H1 (cell line): ENCODE data around the gene LRFN3.

Experiments used
- CBX8 ChIP-seq: fragments of 300-800, 300-1000 bp; sonication (generic); IDR thresholded peaks from 2 replicates; pipeline ENCODE4 v1.7.1; 2016; ENCODE audit warnings: low read depth, low read length, borderline replicate concordance
- EP300 ChIP-seq, 2 experiments: IDR thresholded peaks; 1 replicate in 1 of 2; 2 replicates in 1 of 2; pipeline ENCODE4 v1.6.1; 2011 to 2012; ENCODE audit warnings: low read depth in 2 of 2, low read length in 2 of 2, mild to moderate bottlenecking in 2 of 2, borderline replicate concordance in 1 of 2, inconsistent platforms in 1 of 2, moderate library complexity in 1 of 2
- GTF2F1 ChIP-seq: IDR thresholded peaks from 2 replicates; pipeline ENCODE4 v1.6.1; 2012; ENCODE audit warnings: low read depth, low read length, improper control_type of control experiment, borderline replicate concordance
- JUND ChIP-seq: IDR thresholded peaks from 2 replicates; pipeline ENCODE4 v1.6.1; 2011; ENCODE audit warnings: mild to moderate bottlenecking, improper control_type of control experiment, low read length
- KDM5A ChIP-seq: fragments of 200-600 bp; IDR thresholded peaks from 2 replicates; pipeline ENCODE4 v1.7.1; 2012; ENCODE audit warnings: mild to moderate bottlenecking, low read length, inconsistent platforms, mixed read lengths
- PHF8 ChIP-seq: fragments of 200-600 bp; sonication (generic); conservative IDR thresholded peaks from 2 replicates; pipeline ENCODE4 v1.7.1; 2012; ENCODE audit warnings: low read depth, mild to moderate bottlenecking, inconsistent platforms, low read length, moderate library complexity
- POLR2A ChIP-seq, 2 experiments: IDR thresholded peaks; 1 replicate in 1 of 2; 2 replicates in 1 of 2; pipeline ENCODE4 v1.6.1; 2011; ENCODE audit warnings: low read depth in 2 of 2, low read length in 2 of 2, mild to moderate bottlenecking in 2 of 2; ENCODE audit errors: control extremely low read depth in 1 of 2
- POLR2AphosphoS5 ChIP-seq: IDR thresholded peaks from 2 replicates; pipeline ENCODE4 v1.6.1; 2011; ENCODE audit warnings: low read depth, low read length
- RAD21 ChIP-seq, 2 experiments: IDR thresholded peaks in 1 of 2; conservative IDR thresholded peaks in 1 of 2; 2 replicates each; pipeline ENCODE4 v1.6.1; 2011; ENCODE audit warnings: low read depth in 2 of 2, low read length in 2 of 2, improper control_type of control experiment in 1 of 2, inconsistent platforms in 1 of 2, mild to moderate bottlenecking in 1 of 2, moderate library complexity in 1 of 2
- RNF2 ChIP-seq: fragments of 200-900, 300-1000 bp; sonication (generic); IDR thresholded peaks from 2 replicates; pipeline ENCODE4 v1.7.1; 2016; ENCODE audit warnings: borderline replicate concordance, low read depth, mild to moderate bottlenecking, antibody characterized with exemption, low read length; ENCODE audit not compliant: poor library complexity, severe bottlenecking; ENCODE audit errors: missing control alignments
- SP1 ChIP-seq: IDR thresholded peaks from 2 replicates; pipeline ENCODE4 v1.6.1; 2011; ENCODE audit warnings: low read depth, low read length
- TF ChIP-seq, protein P1 (sequence below), 3 experiments: IDR thresholded peaks; 1 replicate in 2 of 3; 2 replicates in 1 of 3; pipeline versions ENCODE4 v1.5.1 to v1.6.1; 2011; ENCODE audit warnings: low read length in 3 of 3, mild to moderate bottlenecking in 3 of 3, inconsistent platforms in 2 of 3, low read depth in 1 of 3, moderate library complexity in 1 of 3; ENCODE audit not compliant: insufficient read depth in 1 of 3; ENCODE audit errors: control extremely low read depth in 1 of 3
- TF ChIP-seq, protein P2 (sequence below): IDR thresholded peaks from 2 replicates; pipeline ENCODE4 v1.6.1; 2012; ENCODE audit warnings: inconsistent platforms

- TF ChIP-seq RAD21 (IDR thresholded peaks at IDR 0.05 in 1 of 2, conservative IDR thresholded peaks at IDR 0.05 in 1 of 2; ENCODE audit: low read depth in 2 of 2, low read length in 2 of 2) = no peak
- TF ChIP-seq, protein P1, sequence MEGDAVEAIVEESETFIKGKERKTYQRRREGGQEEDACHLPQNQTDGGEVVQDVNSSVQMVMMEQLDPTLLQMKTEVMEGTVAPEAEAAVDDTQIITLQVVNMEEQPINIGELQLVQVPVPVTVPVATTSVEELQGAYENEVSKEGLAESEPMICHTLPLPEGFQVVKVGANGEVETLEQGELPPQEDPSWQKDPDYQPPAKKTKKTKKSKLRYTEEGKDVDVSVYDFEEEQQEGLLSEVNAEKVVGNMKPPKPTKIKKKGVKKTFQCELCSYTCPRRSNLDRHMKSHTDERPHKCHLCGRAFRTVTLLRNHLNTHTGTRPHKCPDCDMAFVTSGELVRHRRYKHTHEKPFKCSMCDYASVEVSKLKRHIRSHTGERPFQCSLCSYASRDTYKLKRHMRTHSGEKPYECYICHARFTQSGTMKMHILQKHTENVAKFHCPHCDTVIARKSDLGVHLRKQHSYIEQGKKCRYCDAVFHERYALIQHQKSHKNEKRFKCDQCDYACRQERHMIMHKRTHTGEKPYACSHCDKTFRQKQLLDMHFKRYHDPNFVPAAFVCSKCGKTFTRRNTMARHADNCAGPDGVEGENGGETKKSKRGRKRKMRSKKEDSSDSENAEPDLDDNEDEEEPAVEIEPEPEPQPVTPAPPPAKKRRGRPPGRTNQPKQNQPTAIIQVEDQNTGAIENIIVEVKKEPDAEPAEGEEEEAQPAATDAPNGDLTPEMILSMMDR (IDR thresholded peaks at IDR 0.05; ENCODE audit: control extremely low read depth in 1 of 3, insufficient read depth in 1 of 3, low read depth in 1 of 3, low read length in 3 of 3) = no peak
- TF ChIP-seq POLR2AphosphoS5 = no peak
- TF ChIP-seq POLR2A (IDR thresholded peaks at IDR 0.05; ENCODE audit: control extremely low read depth in 1 of 2, low read depth in 2 of 2, low read length in 2 of 2) = no peak
- no peak for TF ChIP-seq KDM5A
- no peak for TF ChIP-seq JUND
- no peak for TF ChIP-seq EP300 (IDR thresholded peaks at IDR 0.05; ENCODE audit: borderline replicate concordance in 1 of 2, low read depth in 2 of 2, low read length in 2 of 2)
- no peak for TF ChIP-seq PHF8
- no peak for TF ChIP-seq GTF2F1
- TF ChIP-seq CBX8 = no peak
- no peak for TF ChIP-seq SP1
- TF ChIP-seq, protein P2, sequence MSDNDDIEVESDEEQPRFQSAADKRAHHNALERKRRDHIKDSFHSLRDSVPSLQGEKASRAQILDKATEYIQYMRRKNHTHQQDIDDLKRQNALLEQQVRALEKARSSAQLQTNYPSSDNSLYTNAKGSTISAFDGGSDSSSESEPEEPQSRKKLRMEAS = no peak
- no peak for TF ChIP-seq RNF2
These were observed 27.0 kb upstream of the LRFN3 start for GRCh38 chr19:35908973-35909683.
